ENCODE data around the gene RAMP3. TPM values are rescaled to one million over a fixed set of nuclear protein-coding genes. Genes with fewer than 3 reads are reported as not detected.
"Not testable (repeated sequence)": the region's sequence is repeated elsewhere in the genome, so short reads cannot be mapped to it uniquely, and the experiment has no call there.

RAMP3 gene
- total RNA-seq, 2 donors from 2014 or later, result 45.5 to 54.1 TPM

GRCh38 chr7:45151131-45151684 is 6.4 kb upstream of the RAMP3 start:
- DNase-seq (ENCODE audit: low spot score), result peak; percentile 63

GRCh38 chr7:45151967-45152366 is 5.6 kb upstream of the RAMP3 start:
- intact Hi-C loops (cut with DNase I), result loop anchor here (10.0 kb wide), 2 partner anchors 523 to 703 kb away; no protein-coding TSS in a partner anchor
- peak; percentile 11 for DNase-seq (ENCODE audit: low spot score)

More at GRCh38 chr7:45151131-45151684, 6.4 kb upstream of the RAMP3 start:
- intact Hi-C loops (cut with DNase I), result loop anchor here (10.0 kb wide), 2 partner anchors 524 to 704 kb away; no protein-coding TSS in a partner anchor

GRCh38 chr7:45153233-45153632 is 4.4 kb upstream of the RAMP3 start:
- intact Hi-C loops (cut with DNase I), result loop anchor here (10.0 kb wide), 2 partner anchors 522 to 702 kb away; no protein-coding TSS in a partner anchor
- DNase-seq (ENCODE audit: low spot score), result peak; percentile 43

- intact Hi-C loops (cut with DNase I), result loop anchor here (10.0 kb wide), 2 partner anchors 521 to 701 kb away; no protein-coding TSS in a partner anchor
- DNase-seq (ENCODE audit: low spot score), result peak; percentile 46
Measured at GRCh38 chr7:45153861-45154260, 3.7 kb upstream of the RAMP3 start.

- intact Hi-C loops (cut with DNase I), result loop anchor here (5.0 to 10.0 kb wide), 4 partner anchors 102 to 699 kb away; no protein-coding TSS in a partner anchor
- peak; percentile 71 for DNase-seq (ENCODE audit: low spot score)
Measured at GRCh38 chr7:45155357-45155900, 2.2 kb upstream of the RAMP3 start.

- peak; percentile 62 for DNase-seq (ENCODE audit: low spot score)
- intact Hi-C loops (cut with DNase I), result loop anchor here (5.0 to 10.0 kb wide), 4 partner anchors 101 to 699 kb away; no protein-coding TSS in a partner anchor
Measured at GRCh38 chr7:45155941-45156340, 1.6 kb upstream of the RAMP3 start.

GRCh38 chr7:45156516-45157272 is 897 bp upstream of the RAMP3 start:
- intact Hi-C loops (cut with DNase I), result loop anchor here (5.0 to 10.0 kb wide), 4 partner anchors 101 to 698 kb away; no protein-coding TSS in a partner anchor
- DNase-seq (ENCODE audit: low spot score), result peak; percentile 62

GRCh38 chr7:45157286-45157652 is 322 bp upstream of the RAMP3 start:
- DNase-seq (ENCODE audit: low spot score), result no peak
- intact Hi-C loops (cut with DNase I), result loop anchor here (5.0 to 10.0 kb wide), 4 partner anchors 100 to 698 kb away; no protein-coding TSS in a partner anchor

GRCh38 chr7:45158471-45158870 is 880 bp downstream of the RAMP3 start:
- no peak for DNase-seq (ENCODE audit: low spot score)
- intact Hi-C loops (cut with DNase I), result loop anchor here (5.0 to 10.0 kb wide), 4 partner anchors 99 to 696 kb away; no protein-coding TSS in a partner anchor

GRCh38 chr7:45159296-45159695 is 1.7 kb downstream of the RAMP3 start:
- intact Hi-C loops (cut with DNase I), result loop anchor here (5.0 to 10.0 kb wide), 4 partner anchors 98 to 696 kb away; no protein-coding TSS in a partner anchor
- DNase-seq (ENCODE audit: low spot score), result peak; percentile 32

- peak; percentile 63 for DNase-seq (ENCODE audit: low spot score)
- intact Hi-C loops (cut with DNase I), result no loop called here
Measured at GRCh38 chr7:45160417-45160881, 2.9 kb downstream of the RAMP3 start.

- intact Hi-C loops (cut with DNase I), result no loop called here
- DNase-seq (ENCODE audit: low spot score), result no peak
Measured at GRCh38 chr7:45161138-45161537, 3.5 kb downstream of the RAMP3 start.

GRCh38 chr7:45161842-45162241 is 4.3 kb downstream of the RAMP3 start:
- DNase-seq (ENCODE audit: low spot score), result peak; percentile 70
- intact Hi-C loops (cut with DNase I), result no loop called here

GRCh38 chr7:45162311-45162845 is 4.8 kb downstream of the RAMP3 start:
- DNase-seq (ENCODE audit: low spot score), result peak; percentile 59
- intact Hi-C loops (cut with DNase I), result no loop called here

- intact Hi-C loops (cut with DNase I), result no loop called here
- DNase-seq (ENCODE audit: low spot score), result peak; percentile 47
Measured at GRCh38 chr7:45162943-45163691, 5.5 kb downstream of the RAMP3 start.

- peak; percentile 61 for DNase-seq (ENCODE audit: low spot score)
Measured at GRCh38 chr7:45163692-45164052, 6.1 kb downstream of the RAMP3 start.

GRCh38 chr7:45164271-45164670 is 6.7 kb downstream of the RAMP3 start:
- intact Hi-C loops (cut with DNase I), result not testable (repeated sequence)
- peak; percentile 12 for DNase-seq (ENCODE audit: low spot score)

More at GRCh38 chr7:45163692-45164052, 6.1 kb downstream of the RAMP3 start:
- intact Hi-C loops (cut with DNase I), result no loop called here

- DNase-seq (ENCODE audit: low spot score), result no peak
- intact Hi-C loops (cut with DNase I), result no loop called here
Measured at GRCh38 chr7:45165857-45166256, 8.3 kb downstream of the RAMP3 start.

GRCh38 chr7:45171946-45172345 is 14.4 kb downstream of the RAMP3 start:
- DNase-seq (ENCODE audit: low spot score), result peak; percentile 72
- intact Hi-C loops (cut with DNase I), result no loop called here

Data from posterior vena cava (tissue), 2 donors.